ENCODE results near the gene PTPRG. TPM values are rescaled to one million over a fixed set of nuclear protein-coding genes. Genes with fewer than 3 reads are reported as not detected.
"Not testable (repeated sequence)": the region's sequence is repeated elsewhere in the genome, so short reads cannot be mapped to it uniquely, and the experiment has no call there.

The PTPRG gene
- polyA plus RNA-seq, 3 donors: 76.9 to 94.9 (median 92.1) TPM

GRCh38 chr3:61796088-61796680 lies 234.8 kb downstream of the PTPRG start:
- no peak for DNase-seq (ENCODE audit: extremely low read depth in 1 of 11, low read depth in 9 of 11, low spot score in 4 of 11)

GRCh38 chr3:61796911-61797310 lies 235.5 kb downstream of the PTPRG start:
- DNase-seq (ENCODE audit: extremely low read depth in 1 of 11, low read depth in 9 of 11, low spot score in 4 of 11): no peak

- no peak for DNase-seq (ENCODE audit: extremely low read depth in 1 of 11, low read depth in 9 of 11, low spot score in 4 of 11)
These were observed 241.4 kb downstream of the PTPRG start for GRCh38 chr3:61802772-61803171.

GRCh38 chr3:61803983-61804382 lies 242.6 kb downstream of the PTPRG start:
- DNase-seq (ENCODE audit: extremely low read depth in 1 of 11, low read depth in 9 of 11, low spot score in 4 of 11): no peak

- DNase-seq (ENCODE audit: extremely low read depth in 1 of 11, low read depth in 9 of 11, low spot score in 4 of 11): no peak
These were observed 243.4 kb downstream of the PTPRG start for GRCh38 chr3:61804782-61805181.

GRCh38 chr3:61805510-61806080 lies 244.2 kb downstream of the PTPRG start:
- DNase-seq (ENCODE audit: extremely low read depth in 1 of 11, low read depth in 9 of 11, low spot score in 4 of 11): no peak

GRCh38 chr3:61806810-61807209 lies 245.4 kb downstream of the PTPRG start:
- DNase-seq (ENCODE audit: extremely low read depth in 1 of 11, low read depth in 9 of 11, low spot score in 4 of 11): no peak

GRCh38 chr3:61807865-61808276 lies 246.5 kb downstream of the PTPRG start:
- no peak for DNase-seq (ENCODE audit: extremely low read depth in 1 of 11, low read depth in 9 of 11, low spot score in 4 of 11)

- DNase-seq (ENCODE audit: extremely low read depth in 1 of 11, low read depth in 9 of 11, low spot score in 4 of 11): no peak
These were observed 247.2 kb downstream of the PTPRG start for GRCh38 chr3:61808526-61808925.

- no peak for DNase-seq (ENCODE audit: extremely low read depth in 1 of 11, low read depth in 9 of 11, low spot score in 4 of 11)
These were observed 247.6 kb downstream of the PTPRG start for GRCh38 chr3:61808999-61809398.

- DNase-seq (ENCODE audit: extremely low read depth in 1 of 11, low read depth in 9 of 11, low spot score in 4 of 11): peak in 3 of 11 donors; percentile 20 to 37 (median 24)
These were observed 248.5 kb downstream of the PTPRG start for GRCh38 chr3:61809879-61810278.

- no peak for DNase-seq (ENCODE audit: extremely low read depth in 1 of 11, low read depth in 9 of 11, low spot score in 4 of 11)
These were observed 249.7 kb downstream of the PTPRG start for GRCh38 chr3:61810953-61811497.

- no peak for DNase-seq (ENCODE audit: extremely low read depth in 1 of 11, low read depth in 9 of 11, low spot score in 4 of 11)
These were observed 250.3 kb downstream of the PTPRG start for GRCh38 chr3:61811652-61812051.

GRCh38 chr3:61812085-61812484 lies 250.7 kb downstream of the PTPRG start:
- DNase-seq (ENCODE audit: extremely low read depth in 1 of 11, low read depth in 9 of 11, low spot score in 4 of 11): no peak

GRCh38 chr3:61812517-61812916 lies 251.1 kb downstream of the PTPRG start:
- no peak for DNase-seq (ENCODE audit: extremely low read depth in 1 of 11, low read depth in 9 of 11, low spot score in 4 of 11)

GRCh38 chr3:61813636-61814035 lies 252.3 kb downstream of the PTPRG start:
- no peak for DNase-seq (ENCODE audit: extremely low read depth in 1 of 11, low read depth in 9 of 11, low spot score in 4 of 11)

- no peak for DNase-seq (ENCODE audit: extremely low read depth in 1 of 11, low read depth in 9 of 11, low spot score in 4 of 11)
These were observed 253.3 kb downstream of the PTPRG start for GRCh38 chr3:61814674-61815073.

GRCh38 chr3:61816304-61816703 lies 254.9 kb downstream of the PTPRG start:
- DNase-seq (ENCODE audit: extremely low read depth in 1 of 11, low read depth in 9 of 11, low spot score in 4 of 11): not testable (repeated sequence)

GRCh38 chr3:61819861-61820260 lies 258.5 kb downstream of the PTPRG start:
- DNase-seq (ENCODE audit: extremely low read depth in 1 of 11, low read depth in 9 of 11, low spot score in 4 of 11): no peak

GRCh38 chr3:61820306-61820992 lies 259.1 kb downstream of the PTPRG start:
- no peak for DNase-seq (ENCODE audit: extremely low read depth in 1 of 11, low read depth in 9 of 11, low spot score in 4 of 11)

Measured in renal cortex interstitium (tissue), 11 donors.